ENCODE results near the gene IFT80. TPM values are rescaled to one million over a fixed set of nuclear protein-coding genes. Genes with fewer than 3 reads are reported as not detected.

The IFT80 gene
- total and polyA plus RNA-seq, 9 of the 15 experiments (the other 6 are each of a cell fraction or from before 2014, with no cell fraction given), result 6.7 to 21.1 (median 16.4) TPM

DNA sequence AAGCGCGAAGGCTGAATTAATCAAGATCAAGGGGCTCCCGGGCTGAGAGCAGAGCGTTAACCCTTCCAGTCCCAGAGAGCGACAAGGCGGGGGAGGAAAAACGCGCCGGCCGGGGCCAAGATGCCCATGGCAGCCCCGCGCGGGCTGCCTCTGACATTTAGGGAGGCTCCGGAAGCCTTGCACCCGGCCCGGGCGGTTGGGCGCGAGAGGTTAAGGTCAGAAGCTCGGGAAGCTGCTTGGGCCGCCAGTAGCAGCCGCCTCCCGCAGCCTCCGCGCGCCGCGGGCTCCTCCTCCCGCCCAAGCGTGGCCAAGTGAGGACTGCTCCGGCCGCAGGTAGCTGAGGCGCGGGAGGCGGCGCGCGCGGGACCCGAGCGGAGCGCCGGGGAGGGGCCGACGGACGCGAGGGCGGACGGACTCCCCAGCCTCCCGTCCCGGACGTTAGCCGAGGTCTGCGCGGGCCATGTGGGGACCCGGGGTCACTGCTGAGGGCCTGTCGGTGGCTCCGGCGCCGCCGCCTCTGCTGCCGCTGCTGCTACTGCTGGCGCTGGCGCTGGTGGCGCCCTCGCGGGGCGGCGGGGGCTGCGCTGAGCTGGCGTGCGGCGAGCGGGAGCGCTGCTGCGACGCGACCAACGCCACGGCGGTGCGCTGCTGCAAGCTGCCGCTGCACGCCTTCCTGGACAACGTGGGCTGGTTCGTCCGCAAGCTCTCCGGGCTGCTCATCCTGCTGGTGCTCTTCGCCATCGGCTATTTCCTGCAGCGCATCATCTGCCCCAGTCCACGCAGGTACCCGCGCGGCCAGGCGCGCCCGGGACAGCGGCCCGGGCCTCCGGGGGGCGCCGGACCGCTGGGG lies 173.6 kb downstream of the IFT80 start, which contains the start of gene C3orf80:
TSS of gene C3orf80 (plus strand) at position 247 of the 850 bp plus-strand sequence. CDS start at position 461, 214 bp downstream.
- Histone ChIP-seq H3K9ac (ENCODE audit: insufficient read depth in 1 of 2, low read depth in 2 of 2, low read length in 2 of 2) (peak within 1 kb of the TSS; percentile 31 to 90; a peak in 3 of 4 replicates), H2AFZ (ENCODE audit: low read depth, low read length) (peak within 1 kb of the TSS; percentile 87), H4K20me1 (replicated peaks; ENCODE audit: control insufficient read depth, insufficient read depth, low read length) (no peaks in the 10 kb centered on the region), H3K27me3 (ENCODE audit: control insufficient read depth in 2 of 2, insufficient read depth in 2 of 2, low read length in 2 of 2) (peaks cover 8 to 29% of the 10 kb centered on the region in 2 experiments), H3K4me1 (replicated peaks in 1 of 2; ENCODE audit: control insufficient read depth in 2 of 2, insufficient read depth in 2 of 2, low read length in 2 of 2) (peaks cover 0 to 21% of the 10 kb centered on the region in 2 experiments; a peak in 2 of 5 replicates), H3K9me3 (replicated peaks; ENCODE audit: control insufficient read depth, insufficient read depth, low read depth, low read length) (no peaks in the 10 kb centered on the region), H3K36me3 (ENCODE audit: control insufficient read depth, insufficient read depth, low read length) (no peaks in the 10 kb centered on the region), H3K9me1 (ENCODE audit: control insufficient read depth, insufficient read depth, low read length) (no peaks in the 10 kb centered on the region), H3K4me3 (peak within 1 kb of the TSS; percentile 51), H3K79me2 (ENCODE audit: control insufficient read depth, insufficient read depth, low read length) (no peaks in the 10 kb centered on the region), H3K27ac (ENCODE audit: extremely low read depth, low read depth, low read length) (no peak within 1 kb of the TSS), H3K4me2 (ENCODE audit: insufficient read depth, low read length) (peak within 1 kb of the TSS; percentile 81)
- in situ Hi-C loops (cut with MboI) (no loop called here), intact Hi-C loops (cut with micrococcal nuclease) (loop anchor here (5.0 kb wide), 1 partner anchor 177 kb away; no protein-coding TSS in a partner anchor)
- DNase-seq (ENCODE audit: extremely low read depth in 1 of 4, low spot score in 3 of 4), result peak; percentile 56 to 74 (median 64)
- BruUV-seq (replicated peaks), result no TSS peak
- ATAC-seq, result peak; percentile 96
- no peak for FAIRE-seq
- WGBS (ENCODE audit: insufficient coverage, low coverage, missing lambda C conversion rate), result 1% methylated on average over 44 of the region's 104 CpGs
- POLR2A ChIA-PET, result interaction anchor here (0.6 to 1.3 kb wide), 2 partner anchors 9 to 27 kb away, joined by 3 to 4 read pairs; no protein-coding TSS in a partner anchor
- CTCF ChIA-PET (ENCODE audit: low intra/inter-chr PET ratio), result no interaction called here
- TF ChIP-seq MCM2 (IDR thresholded peaks at IDR 0.05; ENCODE audit: low read depth), result no peak
- no peak for TF ChIP-seq ZKSCAN8 (CRISPR knock-in tag; IDR thresholded peaks at IDR 0.05)
- TF ChIP-seq ZNF12 (CRISPR knock-in tag; IDR thresholded peaks at IDR 0.05), result no peak
- TF ChIP-seq ZNF253 (CRISPR knock-in tag; conservative IDR thresholded peaks at IDR 0.05), result no peak
- no peak for TF ChIP-seq ZNF347 (CRISPR knock-in tag; IDR thresholded peaks at IDR 0.05; ENCODE audit: low read depth)
- no peak for TF ChIP-seq ZNF583 (CRISPR knock-in tag; IDR thresholded peaks at IDR 0.05)
- TF ChIP-seq LARP7 (IDR thresholded peaks at IDR 0.05), result no peak
- TF ChIP-seq, protein P1, sequence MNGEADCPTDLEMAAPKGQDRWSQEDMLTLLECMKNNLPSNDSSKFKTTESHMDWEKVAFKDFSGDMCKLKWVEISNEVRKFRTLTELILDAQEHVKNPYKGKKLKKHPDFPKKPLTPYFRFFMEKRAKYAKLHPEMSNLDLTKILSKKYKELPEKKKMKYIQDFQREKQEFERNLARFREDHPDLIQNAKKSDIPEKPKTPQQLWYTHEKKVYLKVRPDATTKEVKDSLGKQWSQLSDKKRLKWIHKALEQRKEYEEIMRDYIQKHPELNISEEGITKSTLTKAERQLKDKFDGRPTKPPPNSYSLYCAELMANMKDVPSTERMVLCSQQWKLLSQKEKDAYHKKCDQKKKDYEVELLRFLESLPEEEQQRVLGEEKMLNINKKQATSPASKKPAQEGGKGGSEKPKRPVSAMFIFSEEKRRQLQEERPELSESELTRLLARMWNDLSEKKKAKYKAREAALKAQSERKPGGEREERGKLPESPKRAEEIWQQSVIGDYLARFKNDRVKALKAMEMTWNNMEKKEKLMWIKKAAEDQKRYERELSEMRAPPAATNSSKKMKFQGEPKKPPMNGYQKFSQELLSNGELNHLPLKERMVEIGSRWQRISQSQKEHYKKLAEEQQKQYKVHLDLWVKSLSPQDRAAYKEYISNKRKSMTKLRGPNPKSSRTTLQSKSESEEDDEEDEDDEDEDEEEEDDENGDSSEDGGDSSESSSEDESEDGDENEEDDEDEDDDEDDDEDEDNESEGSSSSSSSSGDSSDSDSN (IDR thresholded peaks at IDR 0.05; ENCODE audit: borderline replicate concordance in 1 of 2, low read depth in 2 of 2, low read length in 2 of 2), result peak in 1 of 2 experiments; percentile 83; a peak in 1 of 4 replicates
- no peak for TF ChIP-seq TBP (optimal IDR thresholded peaks at IDR 0.05; ENCODE audit: low read depth, low read length)
- TF ChIP-seq, protein P2, sequence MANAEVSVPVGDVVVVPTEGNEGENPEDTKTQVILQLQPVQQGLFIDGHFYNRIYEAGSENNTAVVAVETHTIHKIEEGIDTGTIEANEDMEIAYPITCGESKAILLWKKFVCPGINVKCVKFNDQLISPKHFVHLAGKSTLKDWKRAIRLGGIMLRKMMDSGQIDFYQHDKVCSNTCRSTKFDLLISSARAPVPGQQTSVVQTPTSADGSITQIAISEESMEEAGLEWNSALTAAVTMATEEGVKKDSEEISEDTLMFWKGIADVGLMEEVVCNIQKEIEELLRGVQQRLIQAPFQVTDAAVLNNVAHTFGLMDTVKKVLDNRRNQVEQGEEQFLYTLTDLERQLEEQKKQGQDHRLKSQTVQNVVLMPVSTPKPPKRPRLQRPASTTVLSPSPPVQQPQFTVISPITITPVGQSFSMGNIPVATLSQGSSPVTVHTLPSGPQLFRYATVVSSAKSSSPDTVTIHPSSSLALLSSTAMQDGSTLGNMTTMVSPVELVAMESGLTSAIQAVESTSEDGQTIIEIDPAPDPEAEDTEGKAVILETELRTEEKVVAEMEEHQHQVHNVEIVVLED (CRISPR knock-in tag; IDR thresholded peaks at IDR 0.05), result peak; percentile 82
- TF ChIP-seq ZEB2 (IDR thresholded peaks at IDR 0.05), result 0 out of 2 replicates have a peak, but pooled peaks have one; percentile 29
- TF ChIP-seq ZKSCAN3 (CRISPR knock-in tag; IDR thresholded peaks at IDR 0.05), result no peak
- TF ChIP-seq, protein P3, sequence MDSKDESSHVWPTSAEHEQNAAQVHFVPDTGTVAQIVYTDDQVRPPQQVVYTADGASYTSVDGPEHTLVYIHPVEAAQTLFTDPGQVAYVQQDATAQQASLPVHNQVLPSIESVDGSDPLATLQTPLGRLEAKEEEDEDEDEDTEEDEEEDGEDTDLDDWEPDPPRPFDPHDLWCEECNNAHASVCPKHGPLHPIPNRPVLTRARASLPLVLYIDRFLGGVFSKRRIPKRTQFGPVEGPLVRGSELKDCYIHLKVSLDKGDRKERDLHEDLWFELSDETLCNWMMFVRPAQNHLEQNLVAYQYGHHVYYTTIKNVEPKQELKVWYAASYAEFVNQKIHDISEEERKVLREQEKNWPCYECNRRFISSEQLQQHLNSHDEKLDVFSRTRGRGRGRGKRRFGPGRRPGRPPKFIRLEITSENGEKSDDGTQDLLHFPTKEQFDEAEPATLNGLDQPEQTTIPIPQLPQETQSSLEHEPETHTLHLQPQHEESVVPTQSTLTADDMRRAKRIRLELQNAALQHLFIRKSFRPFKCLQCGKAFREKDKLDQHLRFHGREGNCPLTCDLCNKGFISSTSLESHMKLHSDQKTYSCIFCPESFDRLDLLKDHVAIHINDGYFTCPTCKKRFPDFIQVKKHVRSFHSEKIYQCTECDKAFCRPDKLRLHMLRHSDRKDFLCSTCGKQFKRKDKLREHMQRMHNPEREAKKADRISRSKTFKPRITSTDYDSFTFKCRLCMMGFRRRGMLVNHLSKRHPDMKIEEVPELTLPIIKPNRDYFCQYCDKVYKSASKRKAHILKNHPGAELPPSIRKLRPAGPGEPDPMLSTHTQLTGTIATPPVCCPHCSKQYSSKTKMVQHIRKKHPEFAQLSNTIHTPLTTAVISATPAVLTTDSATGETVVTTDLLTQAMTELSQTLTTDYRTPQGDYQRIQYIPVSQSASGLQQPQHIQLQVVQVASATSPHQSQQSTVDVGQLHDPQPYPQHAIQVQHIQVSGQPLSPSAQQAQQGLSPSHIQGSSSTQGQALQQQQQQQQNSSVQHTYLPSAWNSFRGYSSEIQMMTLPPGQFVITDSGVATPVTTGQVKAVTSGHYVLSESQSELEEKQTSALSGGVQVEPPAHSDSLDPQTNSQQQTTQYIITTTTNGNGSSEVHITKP (IDR thresholded peaks at IDR 0.05; ENCODE audit: partially characterized antibody), result no peak
- TF ChIP-seq ZNF696 (CRISPR knock-in tag; conservative IDR thresholded peaks at IDR 0.05), result no peak
- TF ChIP-seq, protein P4, sequence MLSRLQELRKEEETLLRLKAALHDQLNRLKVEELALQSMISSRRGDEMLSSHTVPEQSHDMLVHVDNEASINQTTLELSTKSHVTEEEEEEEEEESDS (CRISPR knock-in tag; IDR thresholded peaks at IDR 0.05), result no peak

Measured in K562 (cell line).